Prostate gland (tissue), 2 donors: ENCODE measurements around the gene HABP2. TPM values are rescaled to one million over a fixed set of nuclear protein-coding genes. Genes with fewer than 3 reads are reported as not detected.

Experiments
- DNase-seq: peaks from one replicate; pipeline ENCODE4 v3.0.0-alpha.2; 2019; ENCODE audit warnings: low spot score
- H3K27ac ChIP-seq, 2 donors: fragments of 200-600 bp; sonication (generic); 2 replicates each; pipeline ENCODE4 v1.5.1; 2017 to 2019
- H3K27me3 ChIP-seq: fragments of 200-600 bp; sonication (generic); replicated peaks from 2 replicates; pipeline ENCODE4 v1.5.1; 2019; ENCODE audit not compliant: insufficient read depth
- H3K36me3 ChIP-seq, 2 donors: fragments of 200-600 bp; sonication (generic); 1 replicate in 1 of 2; 2 replicates in 1 of 2; pipeline versions ENCODE4 v1.5.1 to v1.8.1; 2017 to 2019
- H3K4me1 ChIP-seq: fragments of 200-600 bp; sonication (generic); replicated peaks from 2 replicates; pipeline ENCODE4 v1.5.1; 2019
- H3K4me3 ChIP-seq, 2 donors: fragments of 200-600 bp; sonication (generic); 2 replicates each; pipeline ENCODE4 v1.5.1; 2017 to 2019
- H3K9me3 ChIP-seq: fragments of 200-600 bp; sonication (generic); 2 replicates; pipeline ENCODE4 v1.5.1; 2017
- POLR2A ChIP-seq: fragments of 450-650 bp; IDR thresholded peaks from one replicate; pipeline ENCODE4 v1.6.1; 2016; ENCODE audit warnings: antibody characterized with exemption, mild to moderate bottlenecking
- POLR2AphosphoS5 ChIP-seq: sonication (generic); formaldehyde crosslinking; IDR thresholded peaks from one replicate; pipeline ENCODE4 v1.6.1; 2017; ENCODE audit warnings: antibody characterized with exemption
- WGBS: methylation state at CpG from one replicate; pipeline ENCODE4 v1.1.5; 2018; 5-methylcytosine and 5-hydroxymethylcytosine counted together
- intact Hi-C: fragments of 100-400 bp; cut with DNase I; formaldehyde crosslinking; loops from one replicate; pipeline ENCODE4 v1.14.2; 2022
- total RNA-seq, 2 donors: library from RNA; depleted of rRNA; stranded (reverse); fragments of >200 nt; gene quantifications; one replicate each; pipeline ENCODE4 v1.1.0, GENCODE V29; 2016
- TF ChIP-seq, protein P1 (sequence below), 4 experiments: fragments of 200-600 bp in 2 of 4; fragments of 450-650 bp in 2 of 4; sonication (generic) in 2 of 4; IDR thresholded peaks; 1 replicate in 3 of 4; 2 replicates in 1 of 4; pipeline ENCODE4 v1.5.1; 2016 to 2019; ENCODE audit warnings: antibody characterized with exemption in 4 of 4, mild to moderate bottlenecking in 2 of 4, moderate library complexity in 2 of 4

HABP2 gene
- total RNA-seq, 2 donors from 2014 or later: 0.17 TPM; not detected in 1

- TF ChIP-seq POLR2AphosphoS5: no peak
- TF ChIP-seq, protein P1, sequence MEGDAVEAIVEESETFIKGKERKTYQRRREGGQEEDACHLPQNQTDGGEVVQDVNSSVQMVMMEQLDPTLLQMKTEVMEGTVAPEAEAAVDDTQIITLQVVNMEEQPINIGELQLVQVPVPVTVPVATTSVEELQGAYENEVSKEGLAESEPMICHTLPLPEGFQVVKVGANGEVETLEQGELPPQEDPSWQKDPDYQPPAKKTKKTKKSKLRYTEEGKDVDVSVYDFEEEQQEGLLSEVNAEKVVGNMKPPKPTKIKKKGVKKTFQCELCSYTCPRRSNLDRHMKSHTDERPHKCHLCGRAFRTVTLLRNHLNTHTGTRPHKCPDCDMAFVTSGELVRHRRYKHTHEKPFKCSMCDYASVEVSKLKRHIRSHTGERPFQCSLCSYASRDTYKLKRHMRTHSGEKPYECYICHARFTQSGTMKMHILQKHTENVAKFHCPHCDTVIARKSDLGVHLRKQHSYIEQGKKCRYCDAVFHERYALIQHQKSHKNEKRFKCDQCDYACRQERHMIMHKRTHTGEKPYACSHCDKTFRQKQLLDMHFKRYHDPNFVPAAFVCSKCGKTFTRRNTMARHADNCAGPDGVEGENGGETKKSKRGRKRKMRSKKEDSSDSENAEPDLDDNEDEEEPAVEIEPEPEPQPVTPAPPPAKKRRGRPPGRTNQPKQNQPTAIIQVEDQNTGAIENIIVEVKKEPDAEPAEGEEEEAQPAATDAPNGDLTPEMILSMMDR (IDR thresholded peaks at IDR 0.05): no peak
- TF ChIP-seq POLR2A: no peak
- WGBS: 86% methylated on average over 13 of the region's 13 CpGs
- intact Hi-C loops: no loop called here
Measured at GRCh38 chr10:113594652-113595051, 41.8 kb downstream of the HABP2 start.

GRCh38 chr10:113600569-113600968 is 47.7 kb downstream of the HABP2 start:
- no peak overlapping the region for H3K4me3 ChIP-seq
- H3K4me1 ChIP-seq: no peaks in the 10 kb centered on the region
- H3K27ac ChIP-seq: no peak overlapping the region
- no peak for DNase-seq
- TF ChIP-seq, protein P1 (IDR thresholded peaks at IDR 0.05): no peak
- TF ChIP-seq POLR2A: no peak
- no peak for TF ChIP-seq POLR2AphosphoS5
- no peaks in the 10 kb centered on the region for H3K27me3 ChIP-seq
- H3K9me3 ChIP-seq: no peaks in the 10 kb centered on the region
- intact Hi-C loops: no loop called here
- H3K36me3 ChIP-seq: no peaks in the 10 kb centered on the region
- 100% methylated on average over 3 of the region's 3 CpGs for WGBS

More at GRCh38 chr10:113594652-113595051, 41.8 kb downstream of the HABP2 start:
- no peaks in the 10 kb centered on the region for H3K27me3 ChIP-seq
- H3K27ac ChIP-seq: no peak overlapping the region
- H3K4me1 ChIP-seq: no peaks in the 10 kb centered on the region
- no peaks in the 10 kb centered on the region for H3K9me3 ChIP-seq
- no peaks in the 10 kb centered on the region for H3K36me3 ChIP-seq
- H3K4me3 ChIP-seq: no peak overlapping the region
- DNase-seq: no peak

GRCh38 chr10:113603057-113603777 is 50.4 kb downstream of the HABP2 start:
- no peak for TF ChIP-seq POLR2AphosphoS5
- TF ChIP-seq, protein P1 (IDR thresholded peaks at IDR 0.05): no peak
- no peak for TF ChIP-seq POLR2A
- Histone ChIP-seq H3K27ac (no peak overlapping the region), H3K9me3 (no peaks in the 10 kb centered on the region), H3K27me3 (no peaks in the 10 kb centered on the region), H3K4me3 (no peak overlapping the region), H3K4me1 (no peaks in the 10 kb centered on the region), H3K36me3 (no peaks in the 10 kb centered on the region)
- intact Hi-C loops: no loop called here
- 85% methylated on average over 13 of the region's 13 CpGs for WGBS
- no peak for DNase-seq

DNA sequence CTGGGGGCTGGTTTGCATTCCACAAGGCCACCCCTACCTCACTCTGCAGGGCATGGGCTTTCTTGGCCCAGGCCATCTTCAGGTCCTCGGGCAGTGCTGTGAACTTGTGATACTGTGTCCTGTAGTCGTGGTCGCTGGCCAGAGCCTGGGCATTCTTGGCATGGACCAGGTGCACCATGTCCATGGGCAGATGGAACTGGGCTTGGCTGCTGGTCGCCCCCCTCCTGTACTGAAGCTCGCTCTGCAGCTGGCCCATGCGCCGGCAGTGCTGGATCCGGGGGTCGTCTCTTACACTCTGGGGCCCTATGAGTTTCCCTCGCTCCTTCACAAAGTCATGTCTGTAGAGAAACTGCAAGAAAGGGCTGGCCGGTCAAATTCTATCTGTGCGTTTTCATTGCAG is 51.7 kb downstream of the HABP2 start:
- Histone ChIP-seq H3K9me3 (no peaks in the 10 kb centered on the region), H3K4me1 (no peaks in the 10 kb centered on the region), H3K36me3 (no peaks in the 10 kb centered on the region), H3K27me3 (no peaks in the 10 kb centered on the region), H3K4me3 (no peak overlapping the region), H3K27ac (no peak overlapping the region)
- intact Hi-C loops: no loop called here
- no peak for DNase-seq
- TF ChIP-seq POLR2AphosphoS5 (no peak), POLR2A (no peak)
- TF ChIP-seq, protein P1 (IDR thresholded peaks at IDR 0.05): no peak
- WGBS: 95% methylated on average over 12 of the region's 12 CpGs
